ENCODE results near the gene GABRP. TPM values are rescaled to one million over a fixed set of nuclear protein-coding genes. Genes with fewer than 3 reads are reported as not detected.

Gene GABRP
- polyA plus RNA-seq, 1 of the 3 experiments (the other 2 are of a cell fraction) = 0.03 TPM

DNA sequence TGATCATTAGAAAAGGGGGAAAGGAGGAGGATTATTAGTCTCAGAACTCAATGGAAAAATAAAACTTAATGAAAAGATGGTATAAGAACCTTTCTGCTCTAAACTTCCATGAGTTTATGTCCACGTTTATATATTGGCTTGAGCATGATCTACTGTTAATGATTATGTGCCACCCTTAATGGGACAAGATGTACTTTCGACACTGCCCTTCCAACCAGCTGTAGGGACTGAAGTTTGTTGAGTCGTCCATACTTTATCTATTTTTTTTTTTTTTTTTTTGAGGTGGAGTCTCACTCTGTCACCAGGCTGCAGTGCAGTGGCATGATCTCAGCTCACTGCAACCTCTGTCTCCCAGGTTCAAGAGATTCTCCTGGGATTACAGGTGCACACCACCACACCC lies 25.0 kb upstream of the GABRP start (continued):
- no peak for TF ChIP-seq RCOR1 (IDR thresholded peaks at IDR 0.05; ENCODE audit: low read length)
- no peak for TF ChIP-seq NFIC (IDR thresholded peaks at IDR 0.05; ENCODE audit: borderline replicate concordance)
- no peak for TF ChIP-seq SMC3 (IDR thresholded peaks at IDR 0.05; ENCODE audit: low read depth, low read length)
- TF ChIP-seq EP300 (IDR thresholded peaks at IDR 0.05; ENCODE audit: borderline replicate concordance in 1 of 2, low read depth in 1 of 2, low read length in 1 of 2) = no peak
- no peak for TF ChIP-seq SIN3A (IDR thresholded peaks at IDR 0.05; ENCODE audit: borderline replicate concordance, low read depth, low read length)
- TF ChIP-seq ELF1 (IDR thresholded peaks at IDR 0.05) = no peak

- Histone ChIP-seq H3K4me3 (ENCODE audit: low read depth in 2 of 2, low read length in 1 of 2) (no peak overlapping the region), H3K36me3 (replicated peaks in 1 of 2; ENCODE audit: control insufficient read depth in 1 of 2, insufficient read depth in 2 of 2, low read length in 1 of 2) (no peaks in the 10 kb centered on the region), H3K9me2 (no peaks in the 10 kb centered on the region), H3K27ac (ENCODE audit: low read depth in 2 of 2, low read length in 1 of 2) (no peak overlapping the region), H3K9me3 (no peaks in the 10 kb centered on the region), H2AFZ (ENCODE audit: low read depth) (no peak overlapping the region), H4K20me1 (ENCODE audit: insufficient read depth) (no peaks in the 10 kb centered on the region), H3K4me1 (ENCODE audit: control insufficient read depth in 1 of 2, insufficient read depth in 2 of 2, low read depth in 1 of 2, low read length in 1 of 2) (peaks cover 0 to 15% of the 10 kb centered on the region in 2 experiments; a peak in 1 of 4 replicates), H3K79me2 (ENCODE audit: insufficient read depth) (no peaks in the 10 kb centered on the region), H3K9ac (no peak overlapping the region), H3K27me3 (ENCODE audit: insufficient read depth) (no peaks in the 10 kb centered on the region; the same call in 1 of the 2 replicates), H3K4me2 (no peak overlapping the region), H3F3A (replicated peaks; ENCODE audit: insufficient read depth) (no peaks in the 10 kb centered on the region)
- DNase-seq = no peak
- TF ChIP-seq, protein P1, sequence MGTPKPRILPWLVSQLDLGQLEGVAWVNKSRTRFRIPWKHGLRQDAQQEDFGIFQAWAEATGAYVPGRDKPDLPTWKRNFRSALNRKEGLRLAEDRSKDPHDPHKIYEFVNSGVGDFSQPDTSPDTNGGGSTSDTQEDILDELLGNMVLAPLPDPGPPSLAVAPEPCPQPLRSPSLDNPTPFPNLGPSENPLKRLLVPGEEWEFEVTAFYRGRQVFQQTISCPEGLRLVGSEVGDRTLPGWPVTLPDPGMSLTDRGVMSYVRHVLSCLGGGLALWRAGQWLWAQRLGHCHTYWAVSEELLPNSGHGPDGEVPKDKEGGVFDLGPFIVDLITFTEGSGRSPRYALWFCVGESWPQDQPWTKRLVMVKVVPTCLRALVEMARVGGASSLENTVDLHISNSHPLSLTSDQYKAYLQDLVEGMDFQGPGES (IDR thresholded peaks at IDR 0.05; ENCODE audit: low read depth, low read length) = no peak
- TF ChIP-seq USF1 (IDR thresholded peaks at IDR 0.05; ENCODE audit: borderline replicate concordance, low read depth) (no peak), MEF2A (IDR thresholded peaks at IDR 0.05; ENCODE audit: borderline replicate concordance, low read depth) (no peak), TEAD4 (IDR thresholded peaks at IDR 0.05; ENCODE audit: borderline replicate concordance, insufficient read depth) (no peak), MXI1 (IDR thresholded peaks at IDR 0.05; ENCODE audit: low read depth, low read length) (no peak), GABPA (IDR thresholded peaks at IDR 0.05; ENCODE audit: low read depth) (no peak), TAF1 (IDR thresholded peaks at IDR 0.05; ENCODE audit: borderline replicate concordance, low read depth, low read length) (no peak), GATA2 (CRISPR knock-in tag; IDR thresholded peaks at IDR 0.05) (no peak), EZH2phosphoT487 (IDR thresholded peaks at IDR 0.05; ENCODE audit: borderline replicate concordance, low read depth) (no peak), FOXJ3 (CRISPR knock-in tag; IDR thresholded peaks at IDR 0.05) (no peak)
- TF ChIP-seq, protein P2, sequence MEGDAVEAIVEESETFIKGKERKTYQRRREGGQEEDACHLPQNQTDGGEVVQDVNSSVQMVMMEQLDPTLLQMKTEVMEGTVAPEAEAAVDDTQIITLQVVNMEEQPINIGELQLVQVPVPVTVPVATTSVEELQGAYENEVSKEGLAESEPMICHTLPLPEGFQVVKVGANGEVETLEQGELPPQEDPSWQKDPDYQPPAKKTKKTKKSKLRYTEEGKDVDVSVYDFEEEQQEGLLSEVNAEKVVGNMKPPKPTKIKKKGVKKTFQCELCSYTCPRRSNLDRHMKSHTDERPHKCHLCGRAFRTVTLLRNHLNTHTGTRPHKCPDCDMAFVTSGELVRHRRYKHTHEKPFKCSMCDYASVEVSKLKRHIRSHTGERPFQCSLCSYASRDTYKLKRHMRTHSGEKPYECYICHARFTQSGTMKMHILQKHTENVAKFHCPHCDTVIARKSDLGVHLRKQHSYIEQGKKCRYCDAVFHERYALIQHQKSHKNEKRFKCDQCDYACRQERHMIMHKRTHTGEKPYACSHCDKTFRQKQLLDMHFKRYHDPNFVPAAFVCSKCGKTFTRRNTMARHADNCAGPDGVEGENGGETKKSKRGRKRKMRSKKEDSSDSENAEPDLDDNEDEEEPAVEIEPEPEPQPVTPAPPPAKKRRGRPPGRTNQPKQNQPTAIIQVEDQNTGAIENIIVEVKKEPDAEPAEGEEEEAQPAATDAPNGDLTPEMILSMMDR (IDR thresholded peaks at IDR 0.05) = no peak
- TF ChIP-seq, protein P3, sequence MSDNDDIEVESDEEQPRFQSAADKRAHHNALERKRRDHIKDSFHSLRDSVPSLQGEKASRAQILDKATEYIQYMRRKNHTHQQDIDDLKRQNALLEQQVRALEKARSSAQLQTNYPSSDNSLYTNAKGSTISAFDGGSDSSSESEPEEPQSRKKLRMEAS (IDR thresholded peaks at IDR 0.05; ENCODE audit: low read depth) = no peak
- TF ChIP-seq, protein P4, sequence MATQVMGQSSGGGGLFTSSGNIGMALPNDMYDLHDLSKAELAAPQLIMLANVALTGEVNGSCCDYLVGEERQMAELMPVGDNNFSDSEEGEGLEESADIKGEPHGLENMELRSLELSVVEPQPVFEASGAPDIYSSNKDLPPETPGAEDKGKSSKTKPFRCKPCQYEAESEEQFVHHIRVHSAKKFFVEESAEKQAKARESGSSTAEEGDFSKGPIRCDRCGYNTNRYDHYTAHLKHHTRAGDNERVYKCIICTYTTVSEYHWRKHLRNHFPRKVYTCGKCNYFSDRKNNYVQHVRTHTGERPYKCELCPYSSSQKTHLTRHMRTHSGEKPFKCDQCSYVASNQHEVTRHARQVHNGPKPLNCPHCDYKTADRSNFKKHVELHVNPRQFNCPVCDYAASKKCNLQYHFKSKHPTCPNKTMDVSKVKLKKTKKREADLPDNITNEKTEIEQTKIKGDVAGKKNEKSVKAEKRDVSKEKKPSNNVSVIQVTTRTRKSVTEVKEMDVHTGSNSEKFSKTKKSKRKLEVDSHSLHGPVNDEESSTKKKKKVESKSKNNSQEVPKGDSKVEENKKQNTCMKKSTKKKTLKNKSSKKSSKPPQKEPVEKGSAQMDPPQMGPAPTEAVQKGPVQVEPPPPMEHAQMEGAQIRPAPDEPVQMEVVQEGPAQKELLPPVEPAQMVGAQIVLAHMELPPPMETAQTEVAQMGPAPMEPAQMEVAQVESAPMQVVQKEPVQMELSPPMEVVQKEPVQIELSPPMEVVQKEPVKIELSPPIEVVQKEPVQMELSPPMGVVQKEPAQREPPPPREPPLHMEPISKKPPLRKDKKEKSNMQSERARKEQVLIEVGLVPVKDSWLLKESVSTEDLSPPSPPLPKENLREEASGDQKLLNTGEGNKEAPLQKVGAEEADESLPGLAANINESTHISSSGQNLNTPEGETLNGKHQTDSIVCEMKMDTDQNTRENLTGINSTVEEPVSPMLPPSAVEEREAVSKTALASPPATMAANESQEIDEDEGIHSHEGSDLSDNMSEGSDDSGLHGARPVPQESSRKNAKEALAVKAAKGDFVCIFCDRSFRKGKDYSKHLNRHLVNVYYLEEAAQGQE (IDR thresholded peaks at IDR 0.05; ENCODE audit: low read depth, low read length) = no peak
- ChIA-PET POLR2A (no interaction called here), CTCF (interaction anchor here (0.7 to 2.1 kb wide), 2 partner anchors 15 to 203 kb away, joined by 3 to 12 read pairs; no protein-coding TSS in a partner anchor)
- 83% methylated on average over 5 of the region's 9 CpGs for WGBS (ENCODE audit: low lambda C conversion rate)
Measured at GRCh38 chr5:170760113-170760512, 23.4 kb upstream of the GABRP start.

Measured in SK-N-SH (cell line).